ENCODE measurements around the gene MAP2K6. TPM values are rescaled to one million over a fixed set of nuclear protein-coding genes. Genes with fewer than 3 reads are reported as not detected.

MAP2K6 gene
- total RNA-seq, 1 experiment from 2014 or later: 43.0 TPM

- peaks cover 6% of the 10 kb centered on the region for H3K27me3 Mint-ChIP-seq (ENCODE audit: low read depth)
- ChIA-PET CTCF (no interaction called here), POLR2A (no interaction called here)
- peaks cover 27% of the 10 kb centered on the region for H3K4me1 Mint-ChIP-seq
- H3K36me3 Mint-ChIP-seq: no peaks in the 10 kb centered on the region
- H3K4me3 Mint-ChIP-seq: no peak overlapping the region
- TF ChIP-seq CREB1 (CRISPR knock-in tag; IDR thresholded peaks at IDR 0.05): no peak
- TF ChIP-seq ARID4B (CRISPR knock-in tag; IDR thresholded peaks at IDR 0.05; ENCODE audit: borderline replicate concordance): no peak
- TF ChIP-seq FOXK1 (CRISPR knock-in tag; IDR thresholded peaks at IDR 0.05): no peak
- no peak for TF ChIP-seq TCF7 (CRISPR knock-in tag; IDR thresholded peaks at IDR 0.05; ENCODE audit: low read depth)
- TF ChIP-seq NFYB (CRISPR knock-in tag; conservative IDR thresholded peaks at IDR 0.05; ENCODE audit: low read depth): no peak
- TF ChIP-seq STAT6 (CRISPR knock-in tag; conservative IDR thresholded peaks at IDR 0.05; ENCODE audit: low read depth): no peak
- TF ChIP-seq FOXJ3 (CRISPR knock-in tag; IDR thresholded peaks at IDR 0.05; ENCODE audit: borderline replicate concordance): no peak
- no peak for TF ChIP-seq TEAD1 (CRISPR knock-in tag; IDR thresholded peaks at IDR 0.05)
- TF ChIP-seq IRF2 (CRISPR knock-in tag; IDR thresholded peaks at IDR 0.05; ENCODE audit: borderline replicate concordance, low read depth): no peak
- no peak for TF ChIP-seq ELF4 (CRISPR knock-in tag; IDR thresholded peaks at IDR 0.05; ENCODE audit: low read depth)
- TF ChIP-seq ZBTB21 (CRISPR knock-in tag; IDR thresholded peaks at IDR 0.05; ENCODE audit: borderline replicate concordance): no peak
- TF ChIP-seq SMAD3 (CRISPR knock-in tag; IDR thresholded peaks at IDR 0.05; ENCODE audit: borderline replicate concordance): no peak
- no peak for TF ChIP-seq ZNF121 (CRISPR knock-in tag; IDR thresholded peaks at IDR 0.05)
- no peak for TF ChIP-seq ZNF396 (CRISPR knock-in tag; IDR thresholded peaks at IDR 0.05; ENCODE audit: borderline replicate concordance)
- TF ChIP-seq ZMAT4 (CRISPR knock-in tag; IDR thresholded peaks at IDR 0.05): no peak
- no peak for TF ChIP-seq AFF4 (CRISPR knock-in tag; IDR thresholded peaks at IDR 0.05; ENCODE audit: borderline replicate concordance)
- no peak for TF ChIP-seq ATF6 (CRISPR knock-in tag; IDR thresholded peaks at IDR 0.05)
- no peaks in the 10 kb centered on the region for H3K9me3 Mint-ChIP-seq
- no peak for DNase-seq (ENCODE audit: low spot score)
- no peak for ATAC-seq
- no peak overlapping the region for H3K27ac Mint-ChIP-seq
These were observed 162.6 kb downstream of the MAP2K6 start for GRCh38 chr17:69577098-69577497.
